ENCODE data around the gene PSME2. TPM values are rescaled to one million over a fixed set of nuclear protein-coding genes. Genes with fewer than 3 reads are reported as not detected.

The PSME2 gene
- total RNA-seq, 1 donor from 2014 or later: 725 TPM

- intact Hi-C loops (cut with micrococcal nuclease): loop anchor here (1.0 kb wide), 3 partner anchors 10 to 24 kb away; partner anchors contain the start of genes DCAF11, IRF9, NRL and RNF31
Measured at GRCh38 chr14:24136684-24137528, 9.5 kb downstream of the PSME2 start.

GRCh38 chr14:24135834-24136683 lies 10.4 kb downstream of the PSME2 start, which contains the start of gene PSME1:
PSME1 (plus strand) TSS chr14:24136194; CDS start chr14:24136263, 69 bp downstream.
- intact Hi-C loops (cut with micrococcal nuclease): loop anchor here (1.0 kb wide), 3 partner anchors 11 to 25 kb away; partner anchors contain the start of genes DCAF11, IRF9, NRL and RNF31

DNA sequence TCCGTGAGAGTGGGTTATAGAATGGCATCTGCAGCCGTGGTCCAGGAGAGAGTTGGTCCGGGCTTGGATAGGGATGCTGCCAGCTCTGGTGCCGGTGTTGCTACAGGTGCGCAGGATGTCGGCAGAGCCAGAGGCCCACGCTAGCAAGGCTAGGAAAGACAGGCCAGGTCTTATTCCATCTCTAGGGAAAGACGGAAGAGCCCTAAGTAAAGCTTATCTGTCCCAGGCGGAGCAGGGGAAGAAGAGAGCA lies 10.9 kb downstream of the PSME2 start:
- intact Hi-C loops (cut with micrococcal nuclease): no loop called here

DNA sequence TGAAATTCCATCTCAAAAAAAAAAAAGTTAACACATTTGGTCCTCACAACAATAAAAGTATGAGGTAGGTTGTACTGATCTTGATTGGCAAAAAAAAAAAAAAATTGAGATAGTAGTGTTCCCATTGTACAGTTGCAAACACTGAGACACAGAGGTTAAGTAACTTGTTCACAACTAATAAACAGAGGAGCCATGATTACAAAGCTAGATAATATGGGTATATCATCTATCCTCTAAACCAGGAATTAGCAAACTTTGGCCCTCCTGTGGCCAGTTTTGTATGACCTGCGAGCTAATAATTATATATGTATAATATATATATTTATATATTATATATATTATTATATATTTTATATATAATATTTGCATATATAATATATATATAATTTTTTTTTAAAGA lies 12.7 kb downstream of the PSME2 start:
- intact Hi-C loops (cut with micrococcal nuclease): no loop called here

DNA sequence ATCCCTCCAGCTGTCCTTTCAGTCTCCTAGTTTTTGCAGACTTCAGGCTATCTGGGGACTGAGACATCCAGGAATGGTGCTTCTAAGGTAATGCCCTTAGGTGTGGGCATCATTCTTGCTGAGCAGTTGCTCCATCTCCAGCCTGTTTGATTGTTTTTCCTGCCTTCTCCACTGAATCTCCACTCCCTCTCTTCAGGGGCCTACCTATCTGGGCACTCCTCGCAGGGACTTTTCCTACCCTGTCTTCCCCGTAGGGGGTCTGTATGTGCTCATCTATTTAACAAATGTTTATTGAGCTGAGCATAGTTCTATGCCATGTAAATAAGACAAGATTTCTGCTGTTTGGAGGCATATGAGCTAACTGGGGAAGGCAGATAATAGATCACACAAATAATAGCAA lies 13.4 kb downstream of the PSME2 start:
- intact Hi-C loops (cut with micrococcal nuclease): no loop called here

DNA sequence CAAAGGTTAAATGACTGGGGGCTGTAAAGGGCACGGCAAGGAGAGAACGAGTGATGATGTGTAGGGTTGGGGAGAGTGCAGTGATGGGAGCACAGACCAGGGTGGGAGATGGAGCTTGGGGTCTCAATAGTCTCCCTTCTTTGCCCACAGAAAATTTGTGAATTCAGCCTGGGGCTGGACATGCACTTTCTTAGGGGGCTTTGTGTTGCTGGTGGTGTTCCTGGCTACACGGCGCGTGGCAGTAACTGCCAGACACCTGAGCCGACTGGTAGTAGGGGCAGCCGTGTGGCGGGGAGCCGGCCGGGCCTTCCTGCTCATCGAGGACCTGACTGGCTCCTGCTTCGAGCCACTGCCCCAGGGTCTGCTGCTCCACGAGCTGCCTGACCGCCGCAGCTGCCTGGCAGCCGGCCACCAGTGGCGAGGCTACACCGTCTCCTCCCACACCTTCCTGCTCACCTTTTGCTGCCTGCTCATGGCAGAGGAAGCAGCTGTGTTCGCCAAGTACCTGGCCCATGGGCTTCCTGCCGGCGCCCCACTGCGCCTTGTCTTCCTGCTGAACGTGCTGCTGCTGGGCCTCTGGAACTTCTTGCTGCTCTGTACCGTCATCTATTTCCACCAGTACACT lies 14.2 kb downstream of the PSME2 start:
- intact Hi-C loops (cut with micrococcal nuclease): no loop called here

- intact Hi-C loops (cut with micrococcal nuclease): no loop called here
Measured at GRCh38 chr14:24131549-24131966, 14.9 kb downstream of the PSME2 start.

DNA sequence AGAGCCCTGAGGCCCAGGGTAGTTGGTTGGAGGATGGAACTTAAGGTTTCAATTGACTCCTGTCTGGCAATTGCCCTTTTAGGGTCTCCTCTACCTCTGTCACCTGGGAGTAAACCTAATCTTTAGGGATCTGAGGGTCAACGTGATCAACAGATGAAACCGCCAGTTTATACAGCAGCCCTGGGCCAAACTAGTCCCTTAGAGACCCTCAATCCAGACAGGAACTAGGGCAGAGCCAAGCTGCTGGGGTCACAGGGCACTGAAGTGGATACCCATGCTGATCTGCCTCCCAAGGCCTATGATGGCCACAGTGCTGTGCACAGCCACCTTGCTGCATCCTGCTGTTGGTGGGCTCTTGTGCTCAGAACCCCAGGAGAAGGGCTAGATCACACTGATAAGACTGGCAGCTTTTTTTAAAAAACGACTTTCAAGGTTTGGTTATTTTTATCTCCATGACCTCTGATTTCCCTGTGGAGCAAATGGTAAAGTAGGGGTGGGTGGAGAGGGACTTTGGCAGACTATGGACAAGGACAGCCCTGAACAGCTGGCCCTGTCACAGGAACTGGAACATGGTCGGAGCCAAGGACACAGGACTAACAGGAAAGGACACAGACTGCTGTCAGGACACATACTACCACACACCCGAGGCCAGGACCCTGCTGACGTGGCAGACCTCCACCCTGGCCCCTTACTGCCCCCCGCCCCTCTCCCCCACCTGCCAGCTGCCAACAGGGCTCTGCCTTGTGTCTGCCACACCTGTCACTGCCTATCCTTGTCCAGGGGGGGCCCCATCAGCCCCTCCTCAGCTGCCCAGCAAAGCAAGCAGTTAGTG lies 15.5 kb downstream of the PSME2 start:
- intact Hi-C loops (cut with micrococcal nuclease): no loop called here

DNA sequence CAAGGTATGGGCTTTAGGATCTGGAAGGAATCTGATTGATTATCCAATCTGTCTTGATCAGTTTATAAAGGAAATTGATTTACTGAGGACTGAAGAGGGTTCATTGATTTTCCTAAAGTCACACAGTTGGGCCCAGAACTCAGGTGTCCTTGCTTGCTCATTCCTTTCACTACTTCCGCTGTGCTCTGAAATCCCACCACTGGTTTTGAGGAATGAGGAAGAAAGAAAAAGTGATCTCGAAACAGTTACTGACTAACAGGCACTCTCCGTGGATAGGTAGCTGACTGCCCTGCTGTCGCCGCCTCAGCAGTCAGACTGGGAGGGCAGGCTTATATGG lies 16.1 kb downstream of the PSME2 start, which contains the start of gene FITM1:
Gene FITM1, plus strand, starts transcription at position 280 of the 337 bp plus-strand sequence. CDS start 905 bp downstream, outside the sequence.
- intact Hi-C loops (cut with micrococcal nuclease): no loop called here

DNA sequence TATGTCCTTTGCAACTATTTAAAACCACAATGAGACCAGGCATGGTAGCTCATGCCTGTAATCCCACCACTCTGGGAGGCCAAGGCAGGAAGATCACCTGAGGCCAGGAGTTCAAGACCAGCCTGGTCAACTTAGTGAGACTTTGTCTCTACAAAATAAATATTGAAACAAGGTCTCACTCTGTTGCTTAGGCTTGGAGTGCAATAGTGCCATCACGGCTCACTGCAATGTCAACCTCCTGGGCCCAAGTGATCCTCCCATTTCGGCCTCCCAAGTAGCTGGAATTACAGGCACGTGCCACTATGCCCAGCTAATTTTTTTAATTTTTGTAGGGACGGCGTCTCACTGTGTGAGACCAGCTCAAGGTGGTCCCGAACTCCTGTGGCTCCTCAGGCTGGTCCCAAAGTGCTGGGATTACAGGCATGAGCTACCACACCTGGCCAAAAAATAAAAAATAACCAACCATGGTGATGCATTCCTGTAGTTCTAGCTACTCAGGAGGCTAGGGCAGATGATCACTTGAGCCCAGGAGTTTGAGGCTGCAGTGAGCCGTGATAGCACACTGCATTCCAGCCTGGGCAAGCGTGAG lies 16.9 kb downstream of the PSME2 start:
- intact Hi-C loops (cut with micrococcal nuclease): no loop called here

GRCh38 chr14:24127673-24128072 lies 18.7 kb downstream of the PSME2 start:
- intact Hi-C loops (cut with micrococcal nuclease): no loop called here

DNA sequence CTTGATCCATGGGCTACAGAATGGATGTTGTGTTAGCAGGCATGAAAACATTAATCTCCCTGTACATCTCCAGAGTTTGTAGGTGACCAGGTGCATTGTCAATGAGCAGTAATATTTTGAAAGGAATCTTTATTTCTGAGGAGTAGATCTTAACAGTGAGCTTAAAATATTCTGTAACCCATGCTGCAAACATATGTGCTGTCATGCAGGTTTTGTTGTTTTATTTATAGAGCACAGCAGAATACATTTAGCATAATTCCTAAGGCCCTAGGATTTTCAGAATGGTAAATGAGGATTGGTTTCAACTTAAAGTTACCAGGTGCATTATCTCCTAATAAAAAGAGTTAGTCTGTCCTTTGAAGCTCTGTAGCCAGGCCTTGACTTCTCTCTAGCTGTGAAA lies 19.5 kb downstream of the PSME2 start:
- intact Hi-C loops (cut with micrococcal nuclease): no loop called here

- intact Hi-C loops (cut with micrococcal nuclease): no loop called here
Measured at GRCh38 chr14:24123424-24124417, 22.7 kb downstream of the PSME2 start.

DNA sequence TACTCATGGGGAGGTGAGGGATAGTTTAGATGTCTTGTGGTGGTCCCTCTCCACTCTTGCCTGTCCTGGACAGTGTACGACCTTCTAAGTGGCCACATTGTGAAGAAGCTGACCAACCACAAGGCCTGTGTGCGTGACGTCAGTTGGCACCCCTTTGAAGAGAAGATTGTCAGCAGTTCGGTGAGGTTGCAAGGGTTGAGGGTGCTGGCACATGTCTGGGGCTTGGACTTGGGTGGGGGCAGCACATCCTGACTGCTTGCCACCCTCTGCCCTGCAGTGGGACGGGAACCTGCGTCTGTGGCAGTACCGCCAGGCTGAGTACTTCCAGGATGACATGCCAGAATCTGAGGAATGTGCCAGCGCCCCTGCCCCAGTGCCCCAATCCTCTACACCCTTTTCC lies 23.5 kb downstream of the PSME2 start:
- intact Hi-C loops (cut with micrococcal nuclease): no loop called here

DNA sequence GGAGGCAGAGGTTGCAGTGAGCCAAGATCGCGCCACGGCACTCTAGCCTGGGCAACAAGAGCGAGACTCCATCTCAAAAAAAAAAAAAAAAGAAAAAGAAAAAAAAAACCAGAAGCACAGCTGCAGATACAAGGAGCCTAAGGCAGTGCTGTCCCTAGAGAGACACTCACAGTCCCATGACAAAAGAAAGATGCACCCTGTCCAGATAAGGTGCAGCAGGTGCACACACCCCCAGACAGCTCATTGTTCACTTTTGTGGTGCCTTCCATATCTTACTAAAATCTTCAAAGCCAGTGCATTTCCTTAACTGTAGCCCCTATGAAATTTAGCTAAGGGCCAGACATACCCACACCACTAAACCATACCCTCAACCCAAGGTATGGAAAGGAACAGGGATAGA lies 24.0 kb downstream of the PSME2 start:
- intact Hi-C loops (cut with micrococcal nuclease): no loop called here

DNA sequence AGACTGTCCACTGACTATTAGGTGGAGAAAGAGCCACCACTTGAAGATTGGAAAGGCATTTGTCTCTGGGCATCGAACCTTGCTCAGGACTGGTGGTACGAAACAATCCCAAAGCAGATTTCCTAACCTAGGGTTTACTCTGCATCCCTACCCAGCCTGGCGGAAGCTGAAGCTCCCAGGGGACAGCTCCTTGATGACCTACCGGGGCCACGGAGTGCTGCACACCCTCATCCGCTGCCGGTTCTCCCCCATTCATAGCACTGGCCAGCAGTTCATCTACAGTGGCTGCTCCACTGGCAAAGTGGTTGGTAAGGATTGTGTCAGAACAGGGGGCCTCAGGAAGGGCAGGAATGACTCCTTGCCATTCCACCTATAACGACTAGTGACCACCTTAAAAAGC lies 25.2 kb downstream of the PSME2 start:
- intact Hi-C loops (cut with micrococcal nuclease): no loop called here

GRCh38 chr14:24119691-24120090 lies 26.7 kb downstream of the PSME2 start:
- intact Hi-C loops (cut with micrococcal nuclease): loop anchor here (10.0 kb wide), 2 partner anchors 315 to 555 kb away; no protein-coding TSS in a partner anchor

DNA sequence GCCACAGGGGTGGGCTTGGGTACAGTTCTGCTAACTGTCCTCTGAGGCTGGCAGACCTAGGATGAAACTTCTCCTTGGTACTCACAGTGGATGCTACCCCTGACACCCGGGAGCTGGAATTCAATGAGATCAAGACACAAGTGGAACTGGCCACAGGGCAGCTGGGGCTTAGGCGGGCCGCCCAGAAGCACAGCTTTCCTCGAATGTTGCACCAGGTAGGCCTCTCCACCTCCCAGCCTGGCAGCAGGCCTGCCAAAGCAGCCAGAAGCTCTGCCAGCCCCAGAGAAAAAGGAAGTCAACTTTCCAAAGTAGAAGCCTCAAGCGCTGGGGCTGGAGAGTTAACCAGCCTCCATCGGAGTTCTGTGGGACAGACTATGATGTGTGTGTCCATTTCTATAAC lies 29.2 kb downstream of the PSME2 start:
- intact Hi-C loops (cut with micrococcal nuclease): loop anchor here (10.0 kb wide), 2 partner anchors 318 to 558 kb away; no protein-coding TSS in a partner anchor

Data from T-helper 2 cell treated with Interferon-gamma antibody and Interleukin-4, amounts not matched to agents 100 ng/mL and 5 ng/mL, for 36 hours (primary cell).